Measurements from ENCODE around the gene EPS15. TPM values are rescaled to one million over a fixed set of nuclear protein-coding genes. Genes with fewer than 3 reads are reported as not detected.

EPS15 gene
- total and polyA plus RNA-seq, 9 of the 15 experiments (the other 6 are each of a cell fraction or from before 2014, with no cell fraction given) = 23.1 to 69.0 (median 41.7) TPM

DNA sequence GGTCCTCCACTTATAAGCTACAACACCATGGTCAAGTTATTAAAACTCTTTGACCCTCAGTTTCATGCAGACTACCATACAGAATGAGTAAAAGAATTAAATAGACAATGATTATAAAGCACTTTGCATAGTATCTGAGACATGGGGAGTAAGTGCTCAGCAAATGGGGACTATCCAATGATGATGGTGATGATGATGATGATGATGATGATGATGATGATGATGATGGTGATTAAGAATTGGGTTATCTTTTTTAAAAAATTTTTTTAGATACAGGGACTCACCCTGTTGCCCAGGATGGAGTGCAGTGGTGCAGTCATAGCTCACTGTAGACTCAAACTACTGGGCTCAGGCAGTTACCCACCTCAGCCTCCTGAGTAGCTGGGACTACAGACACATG lies 8.1 kb upstream of the EPS15 start:
- H4K20me1 ChIP-seq (replicated peaks; ENCODE audit: control insufficient read depth, insufficient read depth, low read length) = no peaks in the 10 kb centered on the region
- no peak overlapping the region for H2AFZ ChIP-seq (ENCODE audit: low read depth, low read length)
- H3K9ac ChIP-seq (ENCODE audit: insufficient read depth in 1 of 2, low read depth in 2 of 2, low read length in 2 of 2) = no peak overlapping the region
- intact Hi-C loops (cut with micrococcal nuclease) (no loop called here), in situ Hi-C loops (cut with MboI) (no loop called here)
- ChIA-PET CTCF (ENCODE audit: low intra/inter-chr PET ratio) (no interaction called here), POLR2A (interaction anchor here (0.6 kb wide), 1 partner anchor 9 kb away, joined by 3 read pairs; the partner anchor contains the start of gene EPS15)
- H3K9me3 ChIP-seq (replicated peaks; ENCODE audit: control insufficient read depth, insufficient read depth, low read depth, low read length) = no peaks in the 10 kb centered on the region
- no peaks in the 10 kb centered on the region for H3K27me3 ChIP-seq (ENCODE audit: control insufficient read depth in 2 of 2, insufficient read depth in 2 of 2, low read length in 2 of 2)
- H3K4me1 ChIP-seq (replicated peaks in 1 of 2; ENCODE audit: control insufficient read depth in 2 of 2, insufficient read depth in 2 of 2, low read length in 2 of 2) = peaks cover 0 to 4% of the 10 kb centered on the region in 2 experiments; a peak in 2 of 5 replicates
- DNase-seq (ENCODE audit: extremely low read depth in 1 of 4, low spot score in 3 of 4) (no peak), FAIRE-seq (no peak), ATAC-seq (no peak)
- BruUV-seq (replicated peaks) = no TSS peak
- no peak for TF ChIP-seq HDAC1 (IDR thresholded peaks at IDR 0.05)
- TF ChIP-seq ZNF134 (CRISPR knock-in tag; conservative IDR thresholded peaks at IDR 0.05) = no peak
- no peak for TF ChIP-seq ZNF277 (CRISPR knock-in tag; IDR thresholded peaks at IDR 0.05; ENCODE audit: borderline replicate concordance)
- TF ChIP-seq ZNF57 (CRISPR knock-in tag; IDR thresholded peaks at IDR 0.05) = no peak
- TF ChIP-seq MYBL2 (IDR thresholded peaks at IDR 0.05; ENCODE audit: low read depth) = no peak
- no peak for TF ChIP-seq MYBL2 (CRISPR knock-in tag; IDR thresholded peaks at IDR 0.05; ENCODE audit: borderline replicate concordance)
- no peak for TF ChIP-seq PTRF (tag; IDR thresholded peaks at IDR 0.05)
- TF ChIP-seq, protein P1, sequence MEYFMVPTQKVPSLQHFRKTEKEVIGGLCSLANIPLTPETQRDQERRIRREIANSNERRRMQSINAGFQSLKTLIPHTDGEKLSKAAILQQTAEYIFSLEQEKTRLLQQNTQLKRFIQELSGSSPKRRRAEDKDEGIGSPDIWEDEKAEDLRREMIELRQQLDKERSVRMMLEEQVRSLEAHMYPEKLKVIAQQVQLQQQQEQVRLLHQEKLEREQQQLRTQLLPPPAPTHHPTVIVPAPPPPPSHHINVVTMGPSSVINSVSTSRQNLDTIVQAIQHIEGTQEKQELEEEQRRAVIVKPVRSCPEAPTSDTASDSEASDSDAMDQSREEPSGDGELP (CRISPR knock-in tag; IDR thresholded peaks at IDR 0.05; ENCODE audit: borderline replicate concordance) = no peak
- no peak for TF ChIP-seq MXI1 (IDR thresholded peaks at IDR 0.05; ENCODE audit: low read depth, low read length)
- TF ChIP-seq HDAC2 (IDR thresholded peaks at IDR 0.05) = no peak
- no peak for TF ChIP-seq HDGF (IDR thresholded peaks at IDR 0.05)
- TF ChIP-seq, protein P2, sequence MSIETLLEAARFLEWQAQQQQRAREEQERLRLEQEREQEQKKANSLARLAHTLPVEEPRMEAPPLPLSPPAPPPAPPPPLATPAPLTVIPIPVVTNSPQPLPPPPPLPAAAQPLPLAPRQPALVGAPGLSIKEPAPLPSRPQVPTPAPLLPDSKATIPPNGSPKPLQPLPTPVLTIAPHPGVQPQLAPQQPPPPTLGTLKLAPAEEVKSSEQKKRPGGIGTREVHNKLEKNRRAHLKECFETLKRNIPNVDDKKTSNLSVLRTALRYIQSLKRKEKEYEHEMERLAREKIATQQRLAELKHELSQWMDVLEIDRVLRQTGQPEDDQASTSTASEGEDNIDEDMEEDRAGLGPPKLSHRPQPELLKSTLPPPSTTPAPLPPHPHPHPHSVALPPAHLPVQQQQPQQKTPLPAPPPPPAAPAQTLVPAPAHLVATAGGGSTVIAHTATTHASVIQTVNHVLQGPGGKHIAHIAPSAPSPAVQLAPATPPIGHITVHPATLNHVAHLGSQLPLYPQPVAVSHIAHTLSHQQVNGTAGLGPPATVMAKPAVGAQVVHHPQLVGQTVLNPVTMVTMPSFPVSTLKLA (conservative IDR thresholded peaks at IDR 0.05) = no peak
- TF ChIP-seq NCOA1 (IDR thresholded peaks at IDR 0.05; ENCODE audit: low read depth) = no peak
- TF ChIP-seq CTBP1 (IDR thresholded peaks at IDR 0.05; ENCODE audit: borderline replicate concordance) = no peak
- TF ChIP-seq, protein P3, sequence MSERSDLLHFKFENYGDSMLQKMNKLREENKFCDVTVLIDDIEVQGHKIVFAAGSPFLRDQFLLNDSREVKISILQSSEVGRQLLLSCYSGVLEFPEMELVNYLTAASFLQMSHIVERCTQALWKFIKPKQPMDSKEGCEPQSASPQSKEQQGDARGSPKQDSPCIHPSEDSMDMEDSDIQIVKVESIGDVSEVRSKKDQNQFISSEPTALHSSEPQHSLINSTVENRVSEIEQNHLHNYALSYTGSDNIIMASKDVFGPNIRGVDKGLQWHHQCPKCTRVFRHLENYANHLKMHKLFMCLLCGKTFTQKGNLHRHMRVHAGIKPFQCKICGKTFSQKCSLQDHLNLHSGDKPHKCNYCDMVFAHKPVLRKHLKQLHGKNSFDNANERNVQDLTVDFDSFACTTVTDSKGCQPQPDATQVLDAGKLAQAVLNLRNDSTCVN (CRISPR knock-in tag; IDR thresholded peaks at IDR 0.05) = no peak
- no peak for TF ChIP-seq STAT5B (CRISPR knock-in tag; IDR thresholded peaks at IDR 0.05)
- peaks cover 15% of the 10 kb centered on the region; the same call in 2 of the 3 replicates for H3K36me3 ChIP-seq (ENCODE audit: control insufficient read depth, insufficient read depth, low read length)
- H3K4me2 ChIP-seq (ENCODE audit: insufficient read depth, low read length) = no peak overlapping the region
- H3K79me2 ChIP-seq (ENCODE audit: control insufficient read depth, insufficient read depth, low read length) = no peaks in the 10 kb centered on the region
- no peaks in the 10 kb centered on the region for H3K9me1 ChIP-seq (ENCODE audit: control insufficient read depth, insufficient read depth, low read length)
- no peak overlapping the region for H3K27ac ChIP-seq (ENCODE audit: extremely low read depth, low read depth, low read length)
- H3K4me3 ChIP-seq = no peak overlapping the region

All from K562 (cell line).